HG02763 (cell line): Measurements from ENCODE around the gene SPIRE2.
"Not testable (repeated sequence)": the region's sequence is repeated elsewhere in the genome, so short reads cannot be mapped to it uniquely, and the experiment has no call there.

Experiments
- ATAC-seq: cut with Tn5 transposase; IDR thresholded peaks from one replicate; pipeline ENCODE4 v1.9.1; 2021; ENCODE audit warnings: mild to moderate bottlenecking, moderate library complexity; ENCODE audit not compliant: unreplicated experiment

Gene SPIRE2

GRCh38 chr16:89806589-89807193 is 21.6 kb upstream of the SPIRE2 start:
- not testable (repeated sequence) for ATAC-seq

- ATAC-seq, result no peak
Measured at GRCh38 chr16:89808475-89808874, 19.8 kb upstream of the SPIRE2 start.

GRCh38 chr16:89811321-89811720 is 17.0 kb upstream of the SPIRE2 start:
- no peak for ATAC-seq

DNA sequence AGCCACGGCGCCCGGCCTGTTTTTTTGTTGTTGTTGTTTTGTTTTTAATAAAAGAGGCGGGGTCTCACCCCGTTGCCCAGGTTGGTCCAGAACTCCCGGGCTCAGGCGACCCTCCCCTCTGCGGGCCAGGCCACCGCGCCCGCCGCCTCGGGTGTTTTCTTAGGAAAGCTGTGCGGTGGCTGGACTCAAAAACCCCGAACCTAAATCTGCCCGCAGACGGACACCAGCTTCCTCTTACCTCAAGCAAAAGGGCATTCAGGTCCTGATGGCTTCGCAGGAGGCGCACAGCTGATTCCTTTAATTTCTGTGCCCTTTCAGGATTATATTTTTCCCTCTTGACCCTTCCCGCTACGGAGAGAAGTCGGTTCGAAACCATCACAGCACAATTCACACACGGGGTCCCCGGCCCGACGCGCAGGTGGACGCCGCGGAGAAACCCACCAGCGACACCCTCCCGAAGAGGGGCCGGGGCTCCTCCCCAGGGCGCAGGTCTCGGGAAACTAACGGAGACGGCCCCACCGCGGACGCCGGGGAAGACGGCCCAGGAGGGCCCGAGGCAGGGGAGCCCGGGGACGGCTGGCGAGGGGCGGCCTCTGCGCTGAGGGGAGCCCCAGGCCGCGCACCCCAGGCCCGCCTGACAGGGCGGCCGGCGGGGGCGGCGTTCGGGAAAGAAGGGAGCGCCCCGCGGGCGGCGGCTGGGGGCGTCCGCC is 12.5 kb upstream of the SPIRE2 start:
- ATAC-seq, result peak; percentile 34

GRCh38 chr16:89818851-89819403 is 9.3 kb upstream of the SPIRE2 start:
- ATAC-seq, result not testable (repeated sequence)

DNA sequence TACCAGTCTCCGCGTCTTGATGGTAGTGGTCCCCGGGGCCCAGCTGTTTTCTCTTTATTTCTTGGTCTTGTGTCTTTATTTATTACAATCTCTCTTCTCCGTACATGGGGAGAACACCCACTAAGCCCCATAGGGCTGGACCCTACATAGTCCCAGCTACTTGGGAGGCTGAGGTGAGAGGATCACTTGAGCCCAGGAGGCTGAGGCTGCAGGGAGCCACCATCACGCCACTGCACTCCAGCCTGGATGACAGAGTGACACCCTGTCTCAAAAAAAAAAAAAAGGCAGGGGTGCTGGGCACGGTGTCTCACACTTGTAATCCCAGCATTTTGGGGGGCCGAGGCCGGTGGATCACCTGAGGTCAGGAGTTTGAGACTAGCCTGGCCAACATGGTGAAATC is 8.8 kb upstream of the SPIRE2 start:
- ATAC-seq, result not testable (repeated sequence)

DNA sequence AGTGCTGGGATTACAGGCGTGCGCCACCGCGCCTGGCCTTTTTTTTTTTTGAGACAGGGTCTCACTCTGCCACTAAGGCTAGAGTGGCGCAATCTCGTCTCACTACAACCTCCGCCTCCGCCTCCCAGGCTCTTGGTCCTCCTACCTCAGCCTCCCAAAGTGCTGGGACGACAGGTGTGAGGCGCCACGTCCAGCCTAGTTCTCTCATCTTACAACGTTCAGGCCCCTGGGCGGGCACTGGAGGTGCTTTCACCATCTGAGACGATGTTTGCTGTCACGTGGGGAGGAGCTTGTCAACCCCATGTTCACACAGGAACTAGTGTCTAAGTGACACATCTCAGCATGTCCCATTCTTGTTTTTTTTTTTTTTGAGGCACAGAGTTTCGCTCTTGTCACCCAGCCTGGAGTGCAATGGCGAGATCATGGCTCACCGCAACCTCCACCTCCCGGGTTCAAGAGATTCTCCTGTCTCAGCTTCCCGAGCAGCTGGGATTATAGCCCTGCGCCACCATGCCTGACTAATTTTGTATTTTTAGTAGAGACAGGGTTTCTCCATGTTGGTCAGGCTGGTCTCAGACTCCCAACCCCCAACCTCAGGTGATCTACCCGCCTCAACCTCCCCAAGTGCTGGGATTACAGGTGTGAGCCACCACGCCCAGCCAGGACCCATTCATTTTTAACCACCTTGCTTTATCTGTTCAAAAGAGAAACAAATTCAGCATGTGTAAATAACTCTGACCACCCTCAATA is 6.7 kb upstream of the SPIRE2 start:
- no peak for ATAC-seq

DNA sequence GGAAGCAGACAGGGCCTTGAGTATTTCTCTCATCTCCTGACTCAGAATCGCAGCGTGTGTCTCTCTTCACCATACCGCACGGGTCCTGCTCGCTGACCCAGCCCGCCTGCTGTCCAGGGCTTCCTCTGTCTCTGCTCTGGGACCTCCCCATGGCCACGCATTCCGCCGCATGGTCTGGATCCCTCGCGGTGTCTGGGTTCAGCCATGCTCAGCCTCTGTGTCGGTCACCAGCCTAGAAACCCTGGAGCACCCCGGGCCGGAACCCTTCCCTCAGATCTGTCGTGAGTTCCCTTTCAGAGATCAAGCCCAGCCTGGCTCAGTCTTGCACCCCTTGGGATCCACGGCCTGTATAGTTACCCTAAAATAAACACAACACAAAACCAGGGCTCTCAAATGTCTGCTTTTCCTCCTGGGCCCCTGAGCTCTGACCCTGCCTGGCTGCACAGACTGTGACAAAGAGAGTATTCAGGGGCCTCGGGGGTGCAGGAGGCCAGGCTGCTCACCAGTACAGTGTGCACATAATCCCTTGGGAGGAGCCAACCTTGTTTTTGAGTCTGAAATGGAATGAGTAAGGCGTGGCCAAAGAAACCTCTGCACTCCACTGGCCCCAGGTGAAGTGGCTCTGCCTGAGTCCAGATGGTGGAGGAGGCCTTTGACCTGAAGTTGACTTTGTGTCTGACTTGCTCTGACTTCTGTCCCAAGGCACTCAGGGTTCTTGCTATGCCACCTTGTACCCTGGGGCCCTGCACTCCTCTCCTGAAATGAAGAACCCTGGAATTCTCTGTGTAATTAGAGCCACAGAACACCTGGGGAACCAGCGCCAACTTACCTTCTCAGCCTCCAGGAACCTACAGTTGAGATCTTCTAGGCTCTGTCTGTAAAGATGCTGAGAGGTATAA is 5.8 kb upstream of the SPIRE2 start:
- ATAC-seq, result no peak

- no peak for ATAC-seq
Measured at GRCh38 chr16:89823087-89823823, 5.0 kb upstream of the SPIRE2 start.

GRCh38 chr16:89823824-89824148 is 4.5 kb upstream of the SPIRE2 start:
- not testable (repeated sequence) for ATAC-seq

GRCh38 chr16:89826531-89827382 is 1.5 kb upstream of the SPIRE2 start:
- no peak for ATAC-seq

GRCh38 chr16:89827383-89828198 is 684 bp upstream of the SPIRE2 start:
- no peak for ATAC-seq

DNA sequence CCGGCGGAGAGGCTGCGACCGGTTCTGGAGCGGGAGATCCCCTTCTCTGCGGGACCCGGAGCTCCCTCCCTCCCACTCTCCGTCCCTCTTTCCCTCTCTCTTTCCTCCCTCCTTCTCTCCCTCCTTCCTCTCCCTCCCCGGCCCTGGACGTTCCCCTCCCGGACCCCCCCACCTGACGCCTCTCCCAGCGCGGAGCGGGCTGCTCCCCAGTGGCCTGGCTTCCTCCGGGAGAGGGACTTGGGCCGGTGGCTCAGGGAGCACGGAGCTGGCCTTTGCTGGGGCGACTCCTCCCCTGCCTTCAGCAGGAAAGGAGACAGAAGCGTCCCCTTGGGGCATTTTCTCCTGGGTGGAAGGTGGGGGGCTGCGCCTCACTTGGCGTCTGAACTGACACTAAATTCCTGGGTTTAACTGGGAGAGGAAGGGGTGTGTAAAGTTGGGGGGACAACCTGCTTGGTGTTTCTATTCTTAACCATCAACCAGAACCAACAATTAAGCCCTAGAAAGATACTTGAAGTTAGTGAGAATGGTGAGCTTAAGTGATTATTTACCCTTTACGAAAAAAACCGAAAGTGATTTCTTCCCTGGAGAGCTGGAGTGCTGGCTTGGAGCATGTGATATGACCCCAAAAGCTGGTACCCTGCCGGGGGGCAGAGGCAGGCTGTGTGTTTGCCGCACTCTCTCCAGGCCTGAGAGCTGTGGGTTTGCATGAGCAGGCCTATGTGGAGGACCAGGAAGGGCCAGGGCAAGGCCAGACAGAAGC is 775 bp downstream of the SPIRE2 start:
- no peak for ATAC-seq

DNA sequence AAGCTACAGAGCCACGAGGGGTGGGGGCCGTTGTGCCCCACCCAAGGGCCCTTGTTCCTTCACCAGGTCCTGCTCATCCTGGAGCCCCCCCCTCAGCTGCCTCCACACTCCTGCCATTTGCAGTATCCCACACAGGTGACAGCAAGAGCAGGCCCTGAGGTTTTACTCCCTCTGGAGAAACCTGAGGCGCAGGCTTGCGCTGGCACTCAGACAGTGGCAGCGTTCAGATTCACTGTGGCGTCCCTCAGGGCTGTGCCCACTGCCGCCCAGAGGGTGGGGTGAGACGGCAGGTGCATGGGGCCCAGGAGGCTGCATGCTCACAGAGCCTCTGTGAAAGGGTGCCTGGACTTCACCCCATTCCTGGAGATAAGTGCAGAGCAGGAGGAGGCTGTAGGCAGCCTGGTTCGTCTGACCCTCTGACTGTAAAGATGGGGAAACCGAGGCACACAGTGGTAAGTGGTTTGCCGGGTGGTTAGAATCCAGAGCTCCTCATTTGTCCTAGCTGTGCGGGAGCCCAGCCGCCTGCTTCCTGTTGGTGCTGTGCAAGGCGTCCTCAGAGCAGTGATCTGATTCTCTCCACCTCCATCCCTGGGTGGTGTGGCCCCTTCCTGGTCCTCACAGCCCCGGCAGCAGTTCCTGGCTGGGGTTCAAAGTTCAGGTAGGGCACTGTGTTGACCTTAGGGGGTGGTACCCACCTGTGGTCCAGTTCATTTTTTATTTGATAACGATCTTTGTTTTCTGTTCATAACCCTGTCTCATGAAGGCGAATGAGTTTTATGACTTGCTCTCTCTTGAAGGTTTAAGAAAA is 1.6 kb downstream of the SPIRE2 start:
- no peak for ATAC-seq

DNA sequence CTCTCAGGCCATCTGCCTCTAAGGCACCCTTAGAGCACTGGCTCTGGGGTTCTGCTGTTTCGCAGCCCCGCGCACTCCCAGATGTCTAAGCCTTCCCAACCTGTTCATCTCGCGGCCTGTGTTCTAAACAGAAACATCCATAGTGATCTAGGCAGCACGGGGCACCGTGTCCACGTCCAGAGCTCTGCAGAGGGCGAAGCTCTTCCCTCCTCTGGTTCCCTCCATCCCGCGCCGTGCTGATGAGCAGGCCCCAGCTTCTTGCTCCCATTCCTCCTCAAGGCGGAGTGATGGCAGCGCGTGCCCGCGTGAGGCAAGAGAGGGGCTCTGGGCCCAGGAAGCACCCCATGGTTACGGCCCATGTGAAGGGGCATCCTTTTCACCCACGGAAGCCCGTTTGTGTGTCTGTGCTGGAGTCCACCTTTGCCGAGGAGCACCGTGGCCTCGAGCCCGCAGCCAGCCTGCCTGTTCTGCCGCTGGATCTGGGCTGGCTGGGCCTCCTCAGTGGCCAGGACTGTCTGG is 3.6 kb downstream of the SPIRE2 start:
- no peak for ATAC-seq

DNA sequence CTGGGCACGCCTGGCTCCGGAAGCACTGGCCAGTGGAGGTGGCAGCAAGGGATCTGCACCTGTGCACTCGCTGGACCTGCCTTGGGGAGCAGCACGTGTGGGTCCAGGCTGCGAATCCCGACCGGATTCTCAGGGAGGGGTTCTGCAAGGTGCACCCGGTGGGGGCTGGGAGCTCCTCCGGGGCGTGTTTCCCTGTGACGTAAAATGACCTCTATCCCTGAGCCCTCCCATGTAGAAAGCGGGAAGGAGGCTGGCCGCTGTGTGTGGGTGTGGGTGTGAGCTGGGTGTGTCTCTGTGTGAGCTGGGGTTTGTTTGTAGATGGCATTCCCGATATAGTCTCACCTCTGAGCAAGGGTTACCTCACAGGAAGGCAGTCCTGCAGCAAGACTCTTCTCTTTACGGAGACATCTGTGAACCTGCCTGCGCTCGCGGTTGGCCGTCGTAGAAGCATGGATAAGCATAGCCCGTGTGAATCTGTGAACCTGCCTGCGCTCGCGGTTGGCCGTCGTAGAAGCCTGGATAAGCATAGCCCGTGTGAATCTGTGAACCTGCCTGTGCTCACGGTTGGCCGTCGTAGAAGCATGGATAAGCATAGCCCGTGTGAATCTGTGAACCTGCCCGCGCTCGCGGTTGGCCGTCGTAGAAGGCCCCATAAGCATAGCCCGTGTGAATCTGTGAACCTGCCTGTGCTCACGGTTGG is 5.5 kb downstream of the SPIRE2 start:
- ATAC-seq, result not testable (repeated sequence)
